D721Med (cell line): ENCODE measurements around the gene CRTAC1.

Source experiments
- DNase-seq: peaks from one replicate; pipeline ENCODE4 v3.0.0; 2011; ENCODE audit warnings: low spot score; ENCODE audit not compliant: insufficient read length
- FAIRE-seq: peaks from 2 replicates; lab custom pipeline; 2011; peaks lifted over from hg19 to GRCh38; lab: Jason Lieb, UNC
- TF ChIP-seq, protein P1 (sequence below): IDR thresholded peaks from 2 replicates; pipeline ENCODE4 v1.5.1; 2012; ENCODE audit warnings: mild to moderate bottlenecking, control low read depth; ENCODE audit not compliant: insufficient read depth; ENCODE audit errors: missing control alignments

The CRTAC1 gene

DNA sequence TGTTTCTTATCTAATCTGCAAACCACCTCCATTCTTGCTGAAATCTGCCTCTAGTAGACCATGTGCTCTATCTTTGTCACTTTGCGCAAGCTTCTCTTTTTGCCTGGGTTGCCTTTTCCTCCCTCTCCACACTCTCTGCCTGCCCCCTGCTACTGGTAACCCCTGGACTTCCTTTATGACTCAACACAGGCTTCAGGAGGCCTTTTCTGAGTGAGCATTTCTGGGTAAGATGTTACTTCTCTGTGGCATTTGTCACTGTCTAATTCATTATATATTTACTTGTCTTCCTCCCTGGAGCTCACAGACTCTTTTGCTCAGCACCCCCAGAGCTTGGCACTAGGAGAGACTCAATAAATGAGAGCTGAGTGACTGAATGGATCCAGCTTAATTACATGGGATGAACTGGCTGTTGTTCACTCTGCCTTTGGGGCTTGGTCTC lies 172.4 kb downstream of the CRTAC1 start:
- DNase-seq (no peak), FAIRE-seq (no peak)
- TF ChIP-seq, protein P1, sequence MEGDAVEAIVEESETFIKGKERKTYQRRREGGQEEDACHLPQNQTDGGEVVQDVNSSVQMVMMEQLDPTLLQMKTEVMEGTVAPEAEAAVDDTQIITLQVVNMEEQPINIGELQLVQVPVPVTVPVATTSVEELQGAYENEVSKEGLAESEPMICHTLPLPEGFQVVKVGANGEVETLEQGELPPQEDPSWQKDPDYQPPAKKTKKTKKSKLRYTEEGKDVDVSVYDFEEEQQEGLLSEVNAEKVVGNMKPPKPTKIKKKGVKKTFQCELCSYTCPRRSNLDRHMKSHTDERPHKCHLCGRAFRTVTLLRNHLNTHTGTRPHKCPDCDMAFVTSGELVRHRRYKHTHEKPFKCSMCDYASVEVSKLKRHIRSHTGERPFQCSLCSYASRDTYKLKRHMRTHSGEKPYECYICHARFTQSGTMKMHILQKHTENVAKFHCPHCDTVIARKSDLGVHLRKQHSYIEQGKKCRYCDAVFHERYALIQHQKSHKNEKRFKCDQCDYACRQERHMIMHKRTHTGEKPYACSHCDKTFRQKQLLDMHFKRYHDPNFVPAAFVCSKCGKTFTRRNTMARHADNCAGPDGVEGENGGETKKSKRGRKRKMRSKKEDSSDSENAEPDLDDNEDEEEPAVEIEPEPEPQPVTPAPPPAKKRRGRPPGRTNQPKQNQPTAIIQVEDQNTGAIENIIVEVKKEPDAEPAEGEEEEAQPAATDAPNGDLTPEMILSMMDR: no peak

- TF ChIP-seq, protein P1: no peak
- FAIRE-seq (no peak), DNase-seq (no peak)
Measured at GRCh38 chr10:97854743-97855142, 175.7 kb downstream of the CRTAC1 start.

- no peak for DNase-seq
- TF ChIP-seq, protein P1: no peak
- FAIRE-seq: no peak
Measured at GRCh38 chr10:97852840-97853405, 177.5 kb downstream of the CRTAC1 start.

DNA sequence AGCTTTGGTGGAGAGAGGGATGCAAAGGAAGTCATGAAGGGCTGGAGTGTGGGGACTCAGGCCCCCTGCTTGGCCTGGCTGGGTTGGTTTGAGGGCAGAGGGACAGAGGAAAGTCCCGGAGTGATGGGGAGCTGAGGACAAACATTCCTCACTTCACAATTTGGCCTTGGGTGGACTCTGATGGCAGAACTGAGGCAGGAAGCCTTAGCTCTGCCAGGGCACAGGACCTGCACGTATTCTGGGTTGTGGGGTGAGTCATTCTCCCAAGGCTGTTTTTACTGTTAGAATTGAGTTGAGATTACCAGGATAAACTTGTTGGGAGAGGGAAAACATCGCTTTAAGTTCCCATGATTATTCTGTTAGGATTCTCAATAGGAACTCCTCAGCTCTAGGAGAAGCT lies 178.1 kb downstream of the CRTAC1 start:
- no peak for DNase-seq
- FAIRE-seq: no peak
- TF ChIP-seq, protein P1: no peak

DNA sequence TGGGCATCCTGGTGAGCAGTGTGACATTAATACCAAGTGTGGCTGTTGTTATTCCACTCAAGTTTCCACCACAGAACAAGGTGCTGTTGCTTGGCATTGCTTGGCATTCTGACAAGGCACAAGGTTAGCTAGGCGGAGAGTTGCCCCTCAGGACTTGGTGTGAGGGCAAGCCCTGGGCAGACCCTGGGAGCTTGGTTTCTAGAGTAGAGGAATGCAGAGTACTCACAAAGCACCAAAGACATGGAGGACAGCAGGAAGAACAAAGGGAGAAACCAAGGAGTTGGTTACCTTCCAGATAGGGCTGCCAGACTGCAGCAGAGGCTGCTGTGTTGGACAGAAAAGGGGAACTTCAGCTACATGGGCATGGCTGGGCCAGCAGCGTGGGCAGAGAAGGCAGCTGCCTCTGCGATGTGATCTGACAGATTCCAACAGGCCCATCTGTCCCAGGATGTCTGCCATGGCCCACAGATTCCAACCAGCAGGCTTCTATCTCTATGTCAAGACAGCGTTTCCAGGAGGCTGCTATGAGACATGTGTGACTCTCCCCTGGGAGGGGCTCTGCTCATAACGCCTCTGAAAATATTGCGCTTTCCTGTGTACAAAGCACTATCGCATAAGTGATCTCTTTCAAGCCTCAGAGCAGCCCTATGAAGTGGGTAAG lies 178.9 kb downstream of the CRTAC1 start:
- DNase-seq: no peak
- FAIRE-seq: no peak
- TF ChIP-seq, protein P1: no peak

- DNase-seq (no peak), FAIRE-seq (no peak)
- TF ChIP-seq, protein P1: no peak
Measured at GRCh38 chr10:97850446-97850845, 180.0 kb downstream of the CRTAC1 start.
